NCI-H748 (cell line): ENCODE data around the gene SEMA6A.

Experiments
- DNase-seq: peaks from one replicate; lab custom pipeline; 2025; ENCODE audit not compliant: unreplicated experiment; lab: John Stamatoyannopoulos, UW

The SEMA6A gene

DNA sequence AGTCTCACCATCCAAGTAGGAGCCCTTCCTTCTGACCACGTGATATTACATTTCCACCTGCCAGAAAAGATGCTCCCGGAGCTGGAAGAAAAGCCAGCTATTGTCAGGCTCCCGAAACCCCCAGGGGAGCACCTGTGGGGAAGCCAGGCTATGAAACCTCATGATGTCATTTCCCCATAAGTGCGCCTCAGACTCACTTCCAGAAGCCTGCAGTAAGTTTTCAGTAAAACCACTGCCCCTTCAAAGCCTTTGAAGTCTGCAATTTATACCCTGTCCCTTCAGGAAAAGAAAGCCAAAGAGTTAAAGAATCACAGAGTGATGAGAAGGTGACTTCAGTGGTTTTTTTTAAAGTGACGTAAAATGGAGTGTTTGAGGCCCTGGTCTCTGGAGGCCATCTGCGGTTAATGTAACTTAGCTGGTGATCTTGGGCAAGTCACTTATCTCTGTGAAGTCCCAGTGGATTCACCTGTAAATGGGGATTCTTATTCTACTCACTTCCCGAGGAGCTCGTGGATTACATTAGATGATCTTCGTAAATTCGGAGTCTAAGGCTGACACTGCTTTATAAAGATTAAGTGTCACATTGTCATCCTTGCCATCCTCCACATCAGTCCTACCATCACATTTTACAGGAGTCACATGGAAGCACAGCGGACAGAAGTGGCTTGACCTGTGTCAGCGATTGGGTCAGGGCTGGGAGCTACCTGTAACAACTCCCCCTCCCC, 2.6 kb upstream of the SEMA6A start:
- peak; percentile 22 for DNase-seq

DNA sequence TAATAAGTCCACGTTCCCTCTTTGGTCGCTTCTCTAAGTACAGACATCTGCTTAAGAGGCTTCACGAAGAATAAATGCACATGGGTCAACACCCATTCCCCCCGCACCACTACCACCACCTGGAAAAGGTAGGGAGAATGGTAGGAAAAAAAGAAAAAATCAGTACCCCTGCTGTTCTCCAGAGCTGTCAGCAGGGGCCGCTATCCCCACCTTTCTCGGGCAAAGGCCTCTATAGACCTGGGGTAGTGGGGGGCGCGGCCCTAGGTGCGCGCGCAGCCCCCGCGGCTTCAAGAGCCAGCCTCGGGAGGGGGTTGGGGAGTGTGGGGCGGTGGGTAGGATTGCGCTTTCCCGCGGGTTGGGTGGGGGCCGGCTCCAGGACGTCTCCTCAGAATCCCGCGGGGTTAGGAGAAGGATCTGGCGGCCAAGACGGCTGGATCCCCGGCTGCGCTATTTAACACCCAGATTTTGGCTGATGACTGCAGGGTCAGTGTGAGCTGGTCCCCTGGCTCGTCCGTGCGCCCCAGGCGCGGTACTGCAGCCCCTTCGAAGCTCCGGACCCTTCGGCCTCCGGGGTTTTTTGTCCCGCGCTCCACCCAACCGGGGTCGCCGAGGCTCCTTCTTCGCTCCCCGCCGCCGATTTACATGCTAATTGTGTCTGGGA, 1.6 kb upstream of the SEMA6A start:
- DNase-seq: peak; percentile 89

DNA sequence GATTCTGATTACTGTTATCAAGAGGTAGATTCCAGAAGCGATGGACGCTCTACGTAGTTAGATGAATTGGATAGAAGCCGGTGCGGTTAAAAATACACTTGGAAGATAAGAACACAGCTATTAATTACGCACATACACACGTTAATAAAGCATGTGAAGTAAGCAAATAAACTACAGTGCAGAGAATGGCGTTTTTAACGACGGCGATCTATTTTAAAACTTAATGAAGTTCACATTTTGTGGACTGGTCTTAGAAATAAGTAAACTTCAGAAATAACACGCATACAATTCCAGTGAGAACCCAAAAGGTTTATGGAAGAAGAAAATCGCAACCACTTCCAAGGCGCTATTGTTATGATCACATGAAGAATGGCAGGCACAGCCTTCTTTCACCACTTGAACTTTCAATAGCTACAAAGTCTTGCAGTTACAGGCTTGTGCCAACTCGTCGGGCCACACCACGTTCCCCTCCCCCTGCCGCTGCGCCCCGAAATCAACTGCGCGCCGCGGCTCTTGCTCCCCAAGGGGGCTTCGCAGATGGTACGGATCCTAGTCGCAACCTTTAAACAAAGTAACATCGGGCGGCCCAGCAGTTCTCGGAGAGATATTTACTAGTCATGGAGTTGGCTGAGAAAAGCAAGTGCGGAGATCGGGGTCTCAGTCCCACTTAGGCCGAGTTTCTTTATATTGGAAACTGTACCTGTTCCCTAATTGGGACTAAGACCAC, 866 bp upstream of the SEMA6A start:
- DNase-seq: peak; percentile 76

DNA sequence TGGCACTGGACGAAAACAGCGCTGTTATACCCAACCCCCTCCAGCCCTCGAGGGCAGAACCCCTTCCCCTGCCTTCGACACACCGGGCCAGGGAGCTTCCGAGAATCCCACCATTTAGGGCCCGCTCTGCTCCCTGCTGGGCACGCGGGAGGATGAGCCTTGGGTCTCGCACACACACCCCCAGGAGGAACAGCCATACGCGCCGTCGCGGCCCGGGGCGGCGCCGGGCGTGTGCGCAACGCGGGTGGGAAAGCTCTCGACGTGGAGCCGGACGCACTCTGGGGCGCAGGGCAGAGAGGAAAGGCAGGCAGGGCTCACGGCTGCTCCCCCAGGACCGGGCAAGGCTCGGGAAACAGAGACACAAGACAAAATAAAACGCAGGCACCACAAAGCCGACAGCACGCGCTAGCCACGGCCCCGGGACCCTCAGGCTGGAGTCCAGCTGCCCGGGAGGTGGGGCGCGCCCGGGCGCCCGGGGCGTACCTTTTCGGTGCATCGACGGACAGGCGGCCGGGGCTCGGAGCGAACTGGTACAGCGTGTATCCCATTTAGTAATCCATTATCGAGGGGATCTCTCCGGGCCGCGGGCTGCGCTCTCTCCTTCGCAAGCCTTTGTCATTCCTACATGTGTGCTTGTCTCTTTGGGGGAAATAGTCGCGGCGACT, 789 bp downstream of the SEMA6A start:
- peak; percentile 74 for DNase-seq

DNA sequence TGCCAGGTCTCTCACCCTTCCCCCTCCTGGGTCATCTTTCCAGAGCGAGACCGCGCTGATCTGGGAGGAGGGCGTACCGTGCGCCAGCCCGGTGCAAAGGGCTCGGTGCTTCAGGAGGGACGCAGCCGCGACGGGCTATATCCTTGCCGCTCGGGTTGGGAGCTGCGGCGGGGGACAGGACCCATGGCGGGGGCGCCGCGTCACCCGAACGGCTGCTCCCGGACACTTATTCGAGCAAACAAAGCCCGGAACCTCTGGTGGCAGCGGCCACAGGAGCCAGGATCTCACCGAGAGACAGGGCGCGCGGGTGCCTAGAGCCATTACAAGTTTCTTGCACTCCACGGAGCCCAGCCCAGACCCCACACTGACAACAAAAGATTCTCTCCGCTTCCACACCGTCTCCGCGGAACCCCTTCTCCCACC, 1.3 kb downstream of the SEMA6A start:
- DNase-seq: peak; percentile 84

DNA sequence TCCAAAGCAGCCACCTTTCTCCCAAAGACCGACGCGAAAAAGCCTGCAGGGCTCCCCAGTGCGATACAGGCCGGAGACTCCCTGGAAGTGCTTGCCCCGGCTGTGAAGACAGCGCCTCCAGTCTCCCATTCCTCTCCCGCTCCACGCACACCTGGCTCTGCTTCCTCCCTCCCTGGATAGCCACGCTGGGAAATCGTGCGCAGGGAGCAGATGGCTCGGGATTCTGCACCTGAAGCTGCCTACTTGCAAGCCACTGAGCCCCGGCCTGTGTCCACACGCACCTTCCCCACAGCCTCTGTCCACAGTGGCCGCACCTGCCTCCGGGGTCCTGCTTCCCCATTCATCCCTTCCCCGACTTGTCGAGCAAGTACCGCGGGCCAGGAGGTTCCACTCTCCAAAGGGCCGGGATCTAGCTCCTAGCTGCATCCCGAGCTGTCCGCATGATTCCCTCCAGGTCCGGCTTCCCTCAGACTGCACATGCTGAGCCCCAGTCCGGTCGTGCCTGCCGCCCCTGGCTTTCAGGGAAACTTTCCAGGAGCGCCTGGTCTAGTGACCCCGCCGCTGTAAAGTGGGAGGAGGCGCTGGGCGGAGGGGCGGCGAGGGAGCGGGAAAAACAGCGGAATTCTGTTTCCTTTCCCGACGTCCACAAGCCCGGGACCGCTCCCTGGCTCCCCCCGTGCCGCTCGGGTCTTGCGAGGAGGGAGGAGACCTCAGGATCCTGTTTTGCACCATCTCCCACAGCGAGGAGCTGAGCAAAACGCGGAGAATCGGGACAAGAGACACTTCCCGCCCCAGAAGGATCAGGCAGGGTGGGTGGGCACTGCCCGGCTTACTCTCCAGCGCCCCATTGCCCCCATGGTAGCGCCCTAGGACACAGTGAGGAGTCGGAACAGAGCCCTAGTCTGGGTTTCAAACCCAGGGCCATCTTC, 2.0 kb downstream of the SEMA6A start:
- peak; percentile 90 for DNase-seq

DNA sequence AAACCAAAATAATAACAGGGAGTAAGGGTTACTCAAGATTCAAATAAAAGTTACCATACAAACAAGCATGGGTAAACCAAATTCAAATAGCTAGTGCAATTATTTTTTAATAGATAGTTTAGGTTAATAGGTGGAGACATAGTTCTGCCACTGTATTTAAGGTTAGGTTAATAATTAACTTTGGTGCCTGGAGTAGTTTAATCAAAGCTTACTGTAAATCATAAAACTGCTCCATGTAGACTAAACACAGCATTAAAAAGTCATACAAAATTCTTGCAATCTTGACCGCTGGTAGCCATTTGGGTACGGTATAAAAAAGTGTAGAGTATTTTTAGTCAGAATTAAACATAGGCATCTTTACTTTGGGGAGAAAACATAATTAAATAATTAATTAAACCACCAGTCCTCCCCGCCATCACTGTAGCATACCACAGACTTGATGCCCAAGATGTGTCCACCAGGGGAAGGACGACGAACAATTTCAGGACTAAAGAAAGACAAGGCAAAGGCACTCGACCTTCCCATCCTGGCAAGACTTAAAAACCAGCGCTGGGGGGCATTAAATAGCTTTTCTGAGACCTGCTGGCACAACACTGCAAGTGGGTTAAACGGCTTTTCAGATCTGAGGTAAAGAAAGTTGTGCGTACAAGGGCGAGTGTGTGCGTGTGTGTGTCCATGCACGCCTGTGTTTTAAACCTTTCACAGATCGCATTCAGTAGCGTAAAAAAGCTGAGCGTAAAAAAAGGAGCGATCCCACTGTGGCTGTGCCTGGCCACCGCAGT, 2.9 kb downstream of the SEMA6A start:
- DNase-seq: peak; percentile 66

DNA sequence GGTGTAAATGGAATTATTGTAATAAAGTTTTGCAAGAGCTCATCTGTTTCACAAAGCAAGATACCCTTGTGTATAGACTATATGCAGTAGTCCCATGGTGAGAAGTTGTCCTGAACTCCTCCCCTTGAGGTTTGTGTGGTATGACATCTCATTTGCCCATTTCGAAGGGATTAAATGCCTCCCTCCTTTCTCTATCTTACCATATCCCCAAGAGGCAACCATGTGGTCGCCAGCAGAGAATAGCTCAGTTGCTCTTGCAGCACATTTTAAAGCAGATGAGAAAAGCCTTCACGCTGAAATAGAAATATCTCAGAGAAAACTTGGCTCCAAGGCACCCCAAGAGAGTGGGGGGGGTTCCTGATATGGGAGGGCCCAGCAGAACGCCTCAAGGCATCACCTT, 4.6 kb downstream of the SEMA6A start:
- DNase-seq: no peak

DNA sequence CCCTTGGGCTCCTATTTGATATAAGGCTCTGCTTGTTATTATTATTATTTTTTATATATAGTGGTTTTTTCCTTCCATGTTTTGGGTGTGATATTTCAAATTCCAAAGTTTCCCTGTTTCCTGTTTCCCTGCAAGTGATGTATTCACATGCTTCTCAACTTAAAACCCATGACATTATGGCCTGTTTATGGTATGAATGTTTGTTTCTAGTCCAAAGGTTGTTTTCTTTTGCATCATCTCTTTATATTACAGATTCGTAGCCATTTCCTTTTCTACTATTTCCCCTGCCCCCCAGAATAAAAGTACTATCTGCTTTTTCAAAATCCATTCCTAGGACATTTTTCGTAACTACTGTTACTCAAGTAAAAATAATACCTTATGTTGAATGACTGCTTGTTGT, 7.5 kb downstream of the SEMA6A start:
- no peak for DNase-seq

DNA sequence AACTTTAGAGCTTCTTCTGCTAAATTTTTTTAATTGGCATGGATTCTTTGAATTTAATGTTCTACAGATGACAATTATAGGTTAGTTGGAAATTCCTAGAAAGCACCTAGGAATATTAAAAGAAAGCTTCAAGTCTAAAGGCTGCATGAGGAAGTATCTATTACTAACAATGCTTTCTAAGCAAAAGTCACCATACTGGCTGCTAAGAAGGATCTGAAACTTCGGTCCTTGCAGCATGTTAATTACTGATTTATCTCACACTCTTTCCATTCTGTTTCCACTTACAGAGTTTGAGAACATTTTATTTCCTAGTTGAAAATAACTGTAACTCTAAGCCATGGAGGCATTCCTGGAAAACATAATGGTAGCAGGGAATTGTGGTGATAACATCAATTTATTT, 8.4 kb downstream of the SEMA6A start:
- DNase-seq: no peak

DNA sequence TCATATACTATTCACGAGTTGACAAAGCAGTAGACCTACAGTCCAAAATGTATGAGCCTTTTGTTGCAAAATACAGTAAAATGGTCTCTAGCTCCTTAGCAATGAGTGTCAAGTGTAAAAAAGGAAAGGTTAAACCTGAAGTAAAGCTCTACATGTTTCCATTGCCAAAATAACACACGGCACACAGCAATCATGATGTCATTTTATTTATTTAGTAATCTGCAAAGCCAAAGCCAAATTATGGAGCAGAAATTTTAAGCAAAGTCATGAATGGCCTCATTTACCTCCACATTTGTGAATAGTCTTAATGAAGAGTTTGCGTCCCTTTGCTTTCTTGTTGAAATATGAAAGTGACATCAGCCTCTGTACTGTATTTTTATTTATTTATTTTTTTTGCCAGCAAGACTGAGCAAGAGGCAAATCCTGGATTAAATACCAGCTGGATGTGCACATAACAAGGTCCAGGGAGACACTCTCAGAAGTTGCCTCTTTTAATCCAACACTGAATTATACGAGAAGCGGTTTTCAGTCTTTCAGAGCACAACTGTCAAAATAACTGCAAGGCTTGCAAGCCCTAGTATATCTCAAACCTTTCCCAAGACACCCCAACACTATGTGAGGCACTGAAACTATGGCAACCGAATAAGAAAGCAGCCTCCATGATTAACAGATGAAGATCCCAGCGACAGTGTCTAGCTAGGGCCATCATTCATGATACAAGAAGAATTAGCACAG, 9.7 kb downstream of the SEMA6A start:
- DNase-seq: no peak

DNA sequence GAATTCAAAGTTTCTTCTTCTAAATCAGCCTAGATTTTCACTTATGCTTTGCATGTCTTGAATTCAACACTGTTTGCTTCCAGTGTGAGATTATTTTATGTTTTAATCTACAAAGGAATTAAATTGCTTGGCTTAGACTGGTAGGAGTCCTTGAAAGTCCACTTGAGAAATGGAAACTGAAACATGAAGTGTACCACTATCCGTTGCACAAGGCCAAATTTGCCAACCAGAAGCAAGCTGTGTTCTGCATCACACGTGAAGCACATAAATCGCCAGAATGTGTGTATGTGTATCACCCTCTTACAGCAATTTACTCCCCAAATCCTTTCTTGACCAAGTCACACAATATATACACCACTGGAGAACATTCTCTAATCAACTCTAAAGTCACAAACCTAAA, 10.3 kb downstream of the SEMA6A start:
- DNase-seq: no peak

DNA sequence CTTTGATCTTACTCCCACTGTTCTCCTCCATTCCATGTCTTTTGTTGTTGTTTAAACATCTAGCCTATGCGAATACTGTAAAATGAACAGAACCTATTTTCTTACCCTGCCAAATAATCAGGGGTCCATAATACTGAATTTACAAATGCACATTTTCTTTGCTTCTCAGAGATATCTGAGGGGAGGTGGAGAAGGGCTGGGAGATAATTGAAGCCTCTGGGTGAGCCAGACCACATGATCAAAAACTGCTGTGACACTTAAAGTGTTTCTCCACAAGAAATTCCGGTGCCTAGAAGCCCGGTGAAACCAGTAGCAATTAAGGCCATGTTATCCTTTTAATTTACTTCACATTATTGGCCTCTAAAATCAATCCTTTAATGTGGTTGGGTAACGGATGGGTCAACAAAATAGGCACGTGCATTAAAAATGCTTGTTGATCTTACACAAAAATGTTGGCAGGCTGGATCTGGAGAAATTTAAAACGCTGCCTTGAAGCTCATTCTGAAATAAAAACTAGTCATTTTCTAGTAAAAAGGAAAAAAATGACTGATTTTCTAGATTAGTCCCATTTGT, 10.8 kb downstream of the SEMA6A start:
- DNase-seq: no peak

DNA sequence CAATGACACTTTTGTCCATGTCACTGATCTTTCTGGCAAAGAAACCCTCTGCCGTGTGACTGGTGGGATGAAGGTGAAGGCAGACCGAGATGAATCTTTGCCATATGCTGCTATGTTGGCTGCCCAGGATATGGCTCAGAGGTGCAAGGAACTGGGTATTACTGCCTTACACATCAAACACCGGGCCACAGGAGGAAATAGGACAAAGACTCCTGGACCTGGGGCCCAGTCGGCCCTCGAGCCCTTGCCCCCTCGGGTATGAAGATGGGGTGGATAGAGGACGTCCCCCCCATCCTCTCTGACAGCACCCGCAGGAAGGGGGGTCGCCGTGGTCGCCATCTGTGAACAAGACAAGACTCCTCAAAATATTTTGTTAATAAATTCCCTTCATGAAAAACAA, 12.0 kb downstream of the SEMA6A start:
- DNase-seq: no peak

DNA sequence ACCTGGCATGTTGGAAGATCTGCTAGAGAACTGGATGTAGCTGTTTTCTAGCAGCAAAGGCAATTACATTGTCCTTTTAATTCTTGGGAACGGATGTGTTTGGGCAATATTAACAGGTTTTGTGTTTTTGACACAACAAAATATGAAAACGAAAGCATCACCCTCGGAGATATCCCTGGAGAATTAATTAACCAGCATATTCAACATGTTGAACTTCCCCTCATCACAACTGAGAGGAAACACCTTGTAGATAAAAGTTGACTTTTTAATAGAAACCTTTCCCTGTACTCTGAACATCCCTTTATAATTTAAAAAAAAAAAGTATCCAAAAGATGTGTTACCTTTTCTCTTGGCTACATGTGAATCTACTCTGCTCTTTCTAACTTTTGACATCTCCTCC, 13.0 kb downstream of the SEMA6A start:
- no peak for DNase-seq

DNA sequence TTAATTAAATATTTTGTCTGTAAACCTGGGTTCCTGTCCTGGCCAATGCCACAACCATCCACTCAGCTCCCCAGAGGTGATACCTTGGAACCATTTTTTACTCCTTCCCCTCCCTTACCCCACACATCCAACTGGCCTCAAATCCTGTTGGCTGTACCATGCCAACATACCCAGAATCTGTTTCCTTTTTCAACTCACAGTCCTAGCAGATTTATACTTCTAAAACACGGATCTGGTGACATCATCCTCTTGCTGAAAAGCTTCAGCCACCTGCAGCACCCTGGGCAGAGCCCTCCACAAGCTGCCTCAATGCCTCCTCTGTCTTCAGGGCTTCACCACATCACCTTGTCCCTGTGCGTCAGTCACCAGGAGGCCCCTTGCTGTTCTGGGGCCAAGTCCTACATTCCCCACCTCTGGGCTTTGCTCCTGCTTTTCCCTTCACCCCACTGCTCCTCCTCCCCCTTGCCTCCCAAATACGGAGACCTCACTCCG, 14.9 kb downstream of the SEMA6A start:
- no peak for DNase-seq

DNA sequence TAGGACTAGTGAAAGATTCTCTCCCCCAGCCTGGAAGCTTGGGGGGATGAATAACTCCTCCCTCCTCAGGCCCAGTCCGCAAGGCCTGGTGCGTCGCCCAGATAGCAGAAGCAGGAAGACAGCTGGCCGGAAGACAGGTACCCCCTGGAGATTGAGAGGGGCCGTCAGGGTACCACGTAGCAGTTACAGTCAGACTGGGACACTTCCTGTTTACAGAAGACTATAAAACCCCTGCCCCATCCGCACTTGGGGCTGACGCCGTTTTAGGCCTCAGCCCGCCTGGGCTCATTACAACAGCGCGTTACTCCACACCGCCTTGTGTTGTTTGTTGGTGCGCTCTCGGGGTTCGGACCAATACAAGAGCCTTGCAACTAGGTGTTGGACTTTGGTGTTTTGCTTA, 15.4 kb downstream of the SEMA6A start:
- peak; percentile 31 for DNase-seq

DNA sequence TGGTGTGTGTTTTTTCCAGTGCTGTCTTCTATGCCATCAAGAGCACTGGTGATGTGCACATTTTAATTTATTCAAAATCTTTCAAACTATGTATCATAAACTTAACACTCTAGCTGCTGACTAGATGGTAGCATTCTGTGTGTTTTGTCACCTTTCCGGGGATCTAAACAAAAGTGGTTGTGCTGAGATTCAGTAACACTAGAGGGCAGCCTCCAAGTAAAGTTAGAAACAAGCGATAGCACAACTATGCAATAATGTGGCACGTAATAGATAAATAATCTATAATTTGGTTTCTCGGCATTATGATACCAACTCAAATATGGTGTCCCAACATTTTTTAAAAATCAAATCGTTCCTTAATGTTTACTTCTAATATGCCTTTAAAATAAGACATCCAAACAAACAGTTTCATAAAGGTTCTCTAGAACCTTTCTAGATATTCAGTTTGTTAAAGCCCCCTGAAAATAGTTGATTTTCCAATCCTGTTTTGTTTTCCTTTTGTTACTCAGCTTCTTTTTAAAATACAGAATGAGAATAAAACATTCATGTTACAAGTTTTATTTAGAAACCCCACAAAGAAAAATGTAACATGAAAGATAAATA, 16.9 kb downstream of the SEMA6A start:
- peak; percentile 60 for DNase-seq
